NCI-H2196 treated with DMSO at 0.1 percent for 48 hours (cell line): ENCODE measurements around the gene STAM2.
"Not testable (repeated sequence)": the region's sequence is repeated elsewhere in the genome, so short reads cannot be mapped to it uniquely, and the experiment has no call there.

Experiments
- DNase-seq: peaks from one replicate; lab custom pipeline; 2025; ENCODE audit not compliant: unreplicated experiment; lab: John Stamatoyannopoulos, UW

The STAM2 gene

GRCh38 chr2:152114366-152114765 lies 61.2 kb downstream of the STAM2 start:
- DNase-seq, result no peak

GRCh38 chr2:152107140-152107539 lies 68.4 kb downstream of the STAM2 start:
- DNase-seq, result not testable (repeated sequence)

GRCh38 chr2:152106464-152106863 lies 69.1 kb downstream of the STAM2 start:
- DNase-seq, result no peak

- DNase-seq, result no peak
Observed at GRCh38 chr2:152103271-152103670, 72.3 kb downstream of the STAM2 start.

GRCh38 chr2:152100961-152101360 lies 74.6 kb downstream of the STAM2 start:
- no peak for DNase-seq

- no peak for DNase-seq
Observed at GRCh38 chr2:152099367-152100050, 76.1 kb downstream of the STAM2 start.

- DNase-seq, result no peak
Observed at GRCh38 chr2:152098496-152099366, 76.8 kb downstream of the STAM2 start, which contains the start of gene CACNB4. CACNB4 (minus strand) TSS chr2:152099044.

GRCh38 chr2:152097801-152098495 lies 77.6 kb downstream of the STAM2 start:
- no peak for DNase-seq

GRCh38 chr2:152097290-152097800 lies 78.2 kb downstream of the STAM2 start:
- DNase-seq, result no peak

- no peak for DNase-seq
Observed at GRCh38 chr2:152095146-152095545, 80.4 kb downstream of the STAM2 start.

- DNase-seq, result no peak
Observed at GRCh38 chr2:152094014-152094413, 81.5 kb downstream of the STAM2 start.

GRCh38 chr2:152093464-152093863 lies 82.1 kb downstream of the STAM2 start:
- DNase-seq, result peak; percentile 66

- DNase-seq, result no peak
Observed at GRCh38 chr2:152092095-152092494, 83.5 kb downstream of the STAM2 start.

GRCh38 chr2:152090726-152091125 lies 84.8 kb downstream of the STAM2 start:
- DNase-seq, result not testable (repeated sequence)

GRCh38 chr2:152089238-152089637 lies 86.3 kb downstream of the STAM2 start:
- no peak for DNase-seq

- no peak for DNase-seq
Observed at GRCh38 chr2:152088006-152088405, 87.6 kb downstream of the STAM2 start.

GRCh38 chr2:152086231-152086630 lies 89.3 kb downstream of the STAM2 start:
- DNase-seq, result no peak

- DNase-seq, result no peak
Observed at GRCh38 chr2:152084076-152084475, 91.5 kb downstream of the STAM2 start.

- no peak for DNase-seq
Observed at GRCh38 chr2:152083202-152083875, 92.2 kb downstream of the STAM2 start.

GRCh38 chr2:152078662-152079061 lies 96.9 kb downstream of the STAM2 start:
- DNase-seq, result no peak

- DNase-seq, result no peak
Observed at GRCh38 chr2:152078023-152078422, 97.5 kb downstream of the STAM2 start.
